Measurements from ENCODE around the gene KLHL36.
"Not testable (repeated sequence)": the region's sequence is repeated elsewhere in the genome, so short reads cannot be mapped to it uniquely, and the experiment has no call there.

Gene KLHL36

DNA sequence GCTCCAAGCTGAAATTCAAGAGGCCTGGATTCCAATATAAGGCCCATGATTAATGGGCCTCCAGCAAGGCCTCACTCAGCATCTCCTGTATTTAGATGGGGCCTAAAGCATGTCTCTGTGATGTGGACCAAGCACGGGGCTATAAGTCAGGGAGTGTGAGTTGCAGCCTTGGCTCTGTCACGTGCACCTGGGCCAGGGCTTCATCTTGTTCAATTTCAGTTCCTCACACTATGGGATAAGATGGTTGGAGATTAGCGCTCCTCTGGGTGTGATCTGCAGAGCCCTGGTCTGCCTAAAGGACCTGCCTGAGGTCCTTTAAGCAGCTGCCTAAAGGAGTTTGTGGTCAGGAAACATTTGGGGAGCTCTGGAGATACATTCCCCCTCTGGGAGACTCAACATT, 25.2 kb downstream of the KLHL36 start:
- DNase-seq: no peak

DNA sequence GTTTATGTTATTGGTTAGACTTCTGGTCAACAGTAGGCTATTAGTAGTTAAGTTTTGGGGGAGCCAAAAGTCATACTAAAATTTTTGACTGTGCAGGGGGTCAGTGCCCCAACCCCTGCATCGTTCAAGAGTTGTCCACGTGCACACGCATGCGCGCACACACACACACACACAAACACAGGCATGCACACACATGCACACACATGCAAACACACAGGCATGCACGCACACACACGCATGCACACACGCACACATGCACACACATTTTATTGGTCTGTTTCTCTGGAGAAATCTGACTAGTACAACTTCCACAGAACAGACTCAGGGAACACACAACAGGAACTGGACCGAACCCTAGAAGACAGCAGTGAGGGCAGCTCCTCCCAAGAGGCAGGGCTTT, 27.1 kb downstream of the KLHL36 start:
- DNase-seq: no peak

DNA sequence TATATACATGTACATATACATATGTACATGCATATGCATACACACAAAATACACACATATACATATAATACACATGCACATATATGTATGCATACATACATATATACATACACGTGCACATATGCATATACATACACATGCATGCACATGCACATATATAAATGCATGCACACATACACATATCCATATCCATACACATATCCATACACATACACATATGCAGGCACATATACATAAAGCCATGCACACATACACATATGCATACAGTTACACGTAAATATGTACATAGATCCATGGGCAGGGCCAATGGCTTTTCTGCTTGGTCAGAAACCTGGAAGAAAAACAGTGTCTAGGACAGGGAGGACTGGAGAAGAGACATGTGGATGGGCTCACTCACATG, 27.6 kb downstream of the KLHL36 start:
- no peak for DNase-seq

DNA sequence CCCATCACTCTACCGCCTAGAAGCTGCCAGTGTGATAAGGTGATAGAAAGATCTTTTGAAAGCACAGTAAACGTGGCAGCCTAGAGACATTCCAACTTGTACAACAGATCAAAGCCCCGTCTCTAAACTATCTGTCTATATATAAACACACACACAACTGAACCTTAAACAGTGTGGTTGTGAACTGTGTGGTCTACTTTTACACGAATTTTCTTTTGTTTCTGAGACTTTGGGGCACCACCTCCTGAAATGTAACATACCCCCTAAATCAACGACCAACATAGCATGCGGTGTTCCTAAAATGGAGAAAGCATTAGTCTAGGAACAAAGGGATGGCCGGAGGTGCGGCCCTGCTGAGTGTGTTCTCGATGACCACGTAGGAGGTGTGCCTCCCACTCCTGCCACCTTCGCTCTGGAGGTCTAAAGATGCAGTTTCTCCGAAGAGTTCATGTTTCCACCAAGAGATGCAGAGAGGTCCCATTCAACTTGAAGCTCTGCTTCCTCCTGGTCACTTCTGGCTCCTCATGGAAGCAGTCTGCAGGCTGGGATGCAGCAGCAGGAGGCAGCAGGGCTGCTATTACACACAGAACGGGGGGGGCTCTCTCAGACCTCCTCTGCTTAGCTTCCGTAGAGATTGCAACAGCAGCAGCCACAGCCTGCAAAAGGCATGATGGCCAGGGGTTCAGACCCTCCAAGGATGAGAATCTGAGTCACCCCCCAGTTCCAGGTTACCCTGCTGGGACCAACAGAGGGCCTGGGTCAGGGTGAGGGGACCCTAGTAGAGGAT, 28.9 kb downstream of the KLHL36 start:
- DNase-seq: no peak

DNA sequence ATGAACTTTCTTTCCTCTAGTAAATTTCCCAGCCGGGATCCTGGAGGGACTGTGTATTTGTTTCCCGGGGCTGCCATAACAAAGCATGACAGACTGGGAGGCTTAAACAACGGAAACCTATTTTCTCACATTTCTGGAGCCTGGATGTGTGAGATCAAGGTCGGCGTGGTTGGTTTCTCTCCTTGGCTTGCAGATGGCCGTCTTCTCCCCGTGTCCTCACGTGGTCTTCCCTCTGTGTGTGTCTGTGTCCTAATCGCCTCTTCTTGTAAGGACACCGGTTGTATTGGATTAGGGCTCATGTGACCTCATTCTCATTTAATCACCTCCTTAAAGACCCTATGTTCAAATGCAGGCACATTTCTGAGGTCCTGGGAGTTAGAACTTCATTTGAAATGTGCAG, 29.5 kb downstream of the KLHL36 start:
- no peak for DNase-seq

DNA sequence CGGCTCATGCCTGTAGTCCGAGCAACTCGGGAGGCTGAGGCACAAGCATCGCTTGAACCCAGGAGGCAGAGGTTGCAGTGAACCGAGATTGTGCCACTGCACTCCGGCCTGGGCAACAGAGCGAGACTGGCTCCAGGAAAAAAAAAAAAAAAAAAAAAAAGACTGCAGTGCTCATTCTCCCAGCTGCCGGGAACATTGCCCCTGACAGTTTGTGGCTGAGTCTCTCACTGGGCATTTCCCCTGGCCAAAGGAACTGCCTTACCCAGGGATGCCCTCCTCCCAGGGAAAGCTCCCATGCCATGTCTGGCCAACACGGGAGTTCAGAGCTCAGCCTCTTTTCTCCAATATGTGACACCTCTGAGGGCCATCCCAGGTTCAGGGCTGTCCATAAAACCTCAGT, 30.2 kb downstream of the KLHL36 start:
- no peak for DNase-seq

DNA sequence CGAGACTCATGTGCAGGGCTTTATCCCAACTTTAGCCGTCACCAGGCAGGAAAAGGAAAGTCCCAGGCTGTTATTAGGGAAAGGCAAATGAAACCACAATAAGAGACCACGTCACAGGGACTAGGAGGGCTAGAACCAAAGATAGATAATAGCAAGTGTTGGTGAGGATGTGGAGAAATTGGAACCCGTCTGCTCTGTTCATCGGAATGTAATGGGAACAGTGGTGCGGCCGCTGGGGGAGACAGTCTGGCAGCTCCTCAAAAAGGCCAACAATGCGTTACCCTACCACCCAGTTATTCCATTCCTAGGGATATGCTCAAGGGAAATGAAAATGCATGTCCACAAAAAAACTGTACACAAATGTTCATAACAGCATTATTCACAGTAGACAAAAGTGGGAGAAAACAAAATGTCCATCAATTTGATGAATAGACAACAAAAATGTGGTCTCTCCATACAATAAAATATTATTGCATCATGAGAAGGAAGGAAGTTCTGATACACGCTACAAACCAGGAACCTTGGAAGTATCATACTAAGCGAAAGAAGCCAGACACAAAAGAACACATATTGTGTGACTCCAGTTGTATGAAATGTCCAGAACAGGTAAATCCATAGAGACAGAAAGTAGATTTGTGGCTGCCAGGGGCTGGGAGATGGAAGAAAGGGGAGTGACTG, 32.0 kb downstream of the KLHL36 start:
- no peak for DNase-seq

DNA sequence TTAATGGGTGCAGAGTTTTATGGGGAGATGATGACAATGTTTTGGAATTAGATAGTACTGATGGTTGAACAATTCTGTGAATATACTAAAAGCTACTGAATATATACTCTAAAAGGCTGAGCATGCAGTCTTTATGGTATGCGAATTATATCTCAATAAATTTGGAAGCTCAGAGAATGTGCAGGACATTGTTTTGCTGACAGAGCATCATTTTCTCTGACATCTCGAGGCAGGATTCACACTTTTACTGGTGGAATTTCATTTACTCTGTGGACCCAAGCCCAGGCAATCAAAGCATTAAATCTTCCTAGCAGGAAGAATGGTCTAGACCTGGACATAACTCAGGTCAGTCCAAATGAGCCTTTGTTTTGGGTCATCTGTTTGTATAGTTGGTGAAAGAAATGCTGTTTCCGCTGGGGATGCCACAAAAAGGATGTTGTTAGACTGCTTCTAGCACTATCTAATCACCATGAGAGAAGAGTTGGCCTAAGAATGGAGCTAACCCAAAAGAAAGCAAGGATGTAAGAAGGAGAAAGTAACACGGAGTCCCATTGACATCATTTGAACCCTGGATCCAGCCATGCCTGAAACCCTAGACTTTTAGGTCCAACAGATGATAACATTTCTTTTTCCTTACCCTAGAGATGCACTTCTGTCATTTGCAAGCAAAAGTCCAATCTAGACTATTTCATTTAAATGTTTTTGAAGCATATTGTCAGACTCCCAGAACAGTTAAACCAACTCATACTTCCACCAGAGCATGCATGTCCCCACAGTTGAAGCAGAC, 32.7 kb downstream of the KLHL36 start:
- DNase-seq: no peak

DNA sequence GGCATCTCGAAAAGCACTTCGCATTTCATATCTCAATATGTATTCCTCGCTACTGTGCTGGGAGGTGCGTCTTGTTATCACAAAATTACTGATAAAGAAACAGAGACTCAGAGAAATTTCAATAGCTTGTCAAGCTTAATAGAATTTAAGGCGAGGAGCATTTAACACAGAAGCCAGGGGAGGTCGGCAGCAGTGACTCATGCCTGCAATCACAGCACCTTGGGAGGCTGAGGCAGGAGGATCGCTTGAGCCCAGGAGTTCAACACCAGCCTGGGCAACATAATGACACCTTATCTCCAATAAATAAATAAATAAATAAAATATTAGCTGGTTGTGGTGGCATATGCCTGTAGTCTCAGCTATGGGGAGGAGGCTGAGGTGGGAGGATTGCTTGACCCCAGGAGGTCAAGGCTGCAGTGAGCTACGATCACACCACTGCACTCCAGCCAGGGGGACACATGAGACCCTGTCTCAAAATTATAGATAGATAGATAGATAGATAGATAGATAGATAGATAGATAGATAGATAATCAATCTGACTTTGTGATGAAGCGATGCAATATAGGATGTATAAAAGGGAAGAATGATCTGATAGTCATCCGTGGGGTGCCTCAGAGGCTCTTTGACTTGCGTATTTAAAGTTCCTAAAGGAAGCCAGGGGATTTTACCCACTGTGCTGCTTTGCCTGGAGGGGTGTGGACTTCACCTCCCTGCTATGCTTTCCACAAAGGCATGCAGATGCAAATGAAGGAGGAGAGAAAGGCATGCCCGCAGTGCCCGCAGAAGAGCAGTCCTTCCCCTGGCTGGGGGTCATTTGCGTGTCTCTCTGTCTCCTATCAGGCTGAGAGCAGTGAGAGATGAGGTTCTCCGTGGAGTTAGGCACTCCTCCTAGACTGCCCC, 35.6 kb downstream of the KLHL36 start:
- DNase-seq: no peak

DNA sequence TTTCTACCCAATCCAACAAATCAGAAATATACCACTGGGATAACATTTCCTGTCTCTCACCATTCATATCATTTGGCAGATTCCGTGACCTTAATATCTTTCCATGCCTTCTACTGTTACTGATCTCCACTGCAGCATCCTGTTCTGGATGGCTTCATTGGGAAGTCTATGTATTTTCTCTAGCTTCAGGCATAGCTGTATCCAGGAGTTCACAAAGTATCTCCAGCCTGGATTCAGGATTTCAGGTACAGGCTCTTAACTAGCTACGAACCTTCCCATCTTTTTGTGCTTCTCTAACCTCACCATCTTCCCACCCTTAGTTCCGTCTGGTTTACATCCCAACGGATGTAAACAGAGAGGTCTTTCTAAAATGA, 36.3 kb downstream of the KLHL36 start:
- DNase-seq: no peak

DNA sequence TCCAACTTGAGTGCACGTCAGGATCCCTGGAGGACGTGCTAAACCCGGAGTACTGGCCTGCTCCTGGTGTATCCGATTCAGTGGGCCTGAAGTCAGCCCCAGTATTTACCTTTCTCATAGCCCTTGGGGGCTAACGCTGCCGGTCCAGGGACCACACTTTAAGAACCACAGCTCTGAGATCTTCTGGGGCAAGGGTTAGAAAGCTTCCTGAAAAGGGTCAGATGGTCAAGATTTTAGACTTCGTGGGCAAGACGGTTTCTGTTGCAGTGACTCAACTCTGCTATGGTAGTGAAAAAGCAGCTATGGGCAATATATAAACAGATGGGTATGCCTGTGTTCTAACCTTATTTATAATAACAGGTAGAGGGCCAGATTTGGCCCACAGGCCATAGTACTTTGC, 36.9 kb downstream of the KLHL36 start:
- no peak for DNase-seq

DNA sequence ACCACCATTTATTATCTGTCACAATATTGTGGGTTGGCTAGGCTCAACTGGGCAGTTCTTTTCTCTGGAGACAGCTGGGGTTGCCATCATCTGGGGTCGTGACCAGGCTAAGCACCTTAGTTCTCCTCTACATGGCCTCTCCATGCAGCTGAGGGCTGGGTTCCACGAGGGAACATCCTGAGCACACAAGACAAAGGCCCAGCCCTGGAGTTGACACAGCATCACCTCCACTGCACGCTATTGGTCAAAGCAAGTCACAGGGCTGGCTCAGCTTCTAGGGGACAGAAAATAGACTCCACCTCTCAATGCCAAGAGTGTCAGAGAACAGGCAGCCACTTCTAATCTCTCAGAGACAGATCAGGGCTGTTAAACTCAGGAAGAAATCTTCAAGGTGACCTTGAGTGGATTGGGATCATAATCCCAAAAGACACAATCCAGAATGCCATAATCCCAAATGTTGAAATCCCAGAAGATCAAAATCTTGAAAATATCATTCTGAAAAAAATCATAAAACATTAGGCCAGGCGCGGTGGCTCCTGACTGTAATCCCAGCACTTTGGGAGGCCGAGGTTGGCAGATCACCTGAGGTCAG, 38.5 kb downstream of the KLHL36 start:
- no peak for DNase-seq

DNA sequence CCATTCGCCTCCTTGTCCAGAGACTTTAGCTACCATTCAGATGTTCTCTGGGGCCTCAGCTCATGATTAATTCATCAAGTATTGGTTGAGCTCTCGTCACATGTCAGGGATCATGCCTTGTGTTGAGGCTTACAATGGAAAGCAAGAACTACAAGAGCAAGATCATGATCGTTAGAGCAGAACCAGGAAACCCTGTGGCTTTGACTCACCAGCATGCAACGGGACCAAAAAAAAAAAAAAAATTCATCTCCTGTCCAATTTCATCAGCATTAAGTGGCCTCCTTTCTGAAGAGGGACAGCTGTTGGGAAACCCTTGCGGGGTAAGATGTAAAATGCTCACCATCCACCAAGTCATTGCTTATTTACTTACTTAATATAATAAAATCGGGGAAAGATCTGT, 39.4 kb downstream of the KLHL36 start:
- DNase-seq: peak; percentile 90

DNA sequence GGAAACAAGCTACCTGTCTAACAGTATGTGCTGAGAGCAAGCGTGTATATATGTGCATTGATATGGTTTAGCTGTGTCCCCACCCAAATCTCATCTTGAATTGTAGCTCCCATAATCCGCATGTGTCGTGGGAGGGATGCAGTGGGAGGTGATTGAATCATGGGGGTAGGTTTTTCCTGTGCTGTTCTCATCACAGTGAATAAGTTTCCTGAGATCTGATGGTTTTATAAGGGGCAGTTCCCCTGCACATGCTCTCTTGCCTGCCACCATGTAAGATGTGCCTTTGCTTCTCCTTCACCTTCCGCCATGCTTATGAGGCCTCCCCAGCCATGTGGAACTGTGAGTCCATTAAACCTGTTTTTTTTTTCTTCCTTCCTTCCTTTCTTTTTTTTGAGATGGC, 39.9 kb downstream of the KLHL36 start:
- not testable (repeated sequence) for DNase-seq

DNA sequence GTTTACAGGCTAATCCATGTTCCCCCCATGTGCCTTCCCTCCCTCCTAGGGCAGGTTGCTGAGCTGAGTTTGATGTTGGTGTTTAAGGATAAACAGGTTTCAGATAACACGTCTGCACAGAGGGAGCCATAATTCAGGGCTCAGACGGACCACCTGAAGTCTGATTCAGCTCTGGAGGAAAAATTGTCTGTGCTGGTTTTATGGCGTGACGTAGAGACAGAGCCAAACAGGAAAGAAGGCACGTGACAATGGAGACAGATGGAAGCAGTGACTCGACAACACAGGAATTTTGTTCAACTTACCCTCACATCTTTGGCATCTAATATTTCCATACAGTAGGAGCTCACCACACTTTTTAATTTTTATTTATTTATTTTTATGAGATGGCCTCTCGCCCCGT, 40.8 kb downstream of the KLHL36 start:
- peak; percentile 97 for DNase-seq

DNA sequence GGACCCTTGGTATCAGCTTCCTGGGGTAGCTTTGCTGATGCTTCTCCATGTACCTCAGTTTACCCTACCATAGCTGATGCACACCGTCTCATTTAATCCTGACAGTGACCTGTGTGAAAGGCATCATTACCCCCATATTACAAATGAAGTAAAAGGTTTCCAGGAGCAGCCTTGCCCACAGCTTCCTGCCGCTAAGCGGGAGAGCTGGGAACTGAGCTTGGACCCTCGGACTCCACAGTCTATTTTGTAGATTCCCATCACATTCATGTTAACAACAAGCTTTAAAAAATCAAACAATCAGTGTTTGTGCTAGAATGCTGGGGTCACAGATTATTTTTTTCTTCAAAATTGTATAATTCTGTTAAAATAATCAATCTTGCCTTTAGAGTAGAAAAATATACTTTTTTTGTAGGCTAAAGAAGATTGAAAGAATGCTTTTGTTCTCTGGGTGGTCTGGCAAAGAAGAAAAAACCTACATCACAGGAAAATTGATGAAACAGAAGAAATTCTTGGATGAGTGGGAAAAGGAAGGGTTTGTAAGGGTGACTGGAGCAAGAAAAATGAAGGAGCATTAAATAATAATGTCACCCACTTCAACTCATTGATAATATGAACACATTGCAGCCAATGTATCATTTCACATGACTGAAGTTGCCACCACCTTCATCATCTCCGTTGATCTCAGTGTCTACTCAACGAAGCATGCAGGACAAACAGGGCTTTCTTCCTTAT, 41.9 kb downstream of the KLHL36 start:
- DNase-seq: no peak

DNA sequence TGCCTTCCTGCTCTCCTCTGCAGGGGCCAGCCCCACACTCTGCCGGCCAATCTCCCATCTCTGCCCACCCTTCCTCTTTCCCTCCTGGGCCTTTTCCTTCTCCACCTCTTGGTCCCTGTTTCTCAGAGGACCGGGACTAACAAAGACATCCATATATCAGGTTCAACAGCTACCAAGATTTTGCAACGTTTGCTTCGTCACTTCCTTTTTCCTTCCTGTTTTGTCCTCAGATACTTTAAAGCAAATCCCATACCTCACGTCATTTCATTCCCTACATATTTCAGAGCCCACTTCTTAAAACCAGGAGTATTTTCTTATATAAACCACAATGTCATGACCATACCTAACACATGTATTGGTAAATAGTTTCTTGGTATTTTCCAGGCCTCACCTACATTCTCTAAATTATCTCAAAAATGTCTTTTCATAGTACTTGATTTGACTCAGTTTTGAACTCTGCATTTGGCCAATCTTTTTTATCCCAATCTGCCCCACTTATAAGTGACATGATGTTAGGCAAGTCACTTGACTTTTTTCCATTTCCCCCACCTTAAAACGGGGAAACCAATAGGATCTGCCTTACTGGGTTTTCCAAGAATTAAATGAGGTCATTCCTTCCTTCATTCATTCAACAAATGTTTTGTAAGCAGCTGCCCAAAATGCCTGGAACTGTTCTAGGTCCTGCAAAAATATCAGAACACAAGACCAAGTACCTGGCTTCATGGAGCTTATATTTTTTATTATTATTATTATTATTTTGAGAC, 44.3 kb downstream of the KLHL36 start:
- DNase-seq: no peak

DNA sequence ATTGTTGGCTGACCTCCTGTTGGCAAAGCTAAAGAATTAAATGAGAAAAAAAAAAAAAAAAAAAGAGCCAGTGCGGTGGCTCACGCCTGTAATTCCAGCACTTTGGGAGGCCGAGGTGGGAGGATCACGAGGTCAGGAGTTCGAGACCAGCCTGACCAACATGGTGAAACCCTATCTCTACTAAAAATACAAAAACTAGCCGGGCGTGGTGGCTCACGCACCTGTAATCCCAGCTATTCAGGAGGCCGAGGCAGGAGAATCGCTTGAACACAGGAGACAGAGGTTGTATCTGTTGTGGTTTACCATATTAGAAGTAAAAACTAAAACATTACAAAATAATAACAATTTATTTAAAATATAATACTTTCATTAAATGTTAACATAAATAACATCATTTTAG, 45.6 kb downstream of the KLHL36 start:
- DNase-seq: not testable (repeated sequence)

DNA sequence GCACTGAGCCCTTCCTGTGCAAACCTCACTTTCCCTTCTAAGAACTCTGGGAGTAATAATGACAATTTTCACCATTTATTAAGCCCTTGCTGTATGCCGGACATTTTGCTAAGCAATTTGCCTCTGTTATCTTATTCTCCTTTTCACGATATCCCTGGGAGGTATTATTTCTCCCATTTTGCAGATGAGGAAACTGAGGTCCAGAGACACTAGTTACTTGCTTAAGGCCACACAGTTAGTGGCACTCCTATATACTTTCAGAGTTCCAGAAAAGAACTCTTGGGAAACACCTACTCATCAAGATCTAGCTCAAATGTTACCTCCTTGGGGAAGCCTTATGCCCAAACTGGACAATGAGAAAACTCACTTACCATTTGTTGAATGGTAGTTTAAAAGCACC, 46.7 kb downstream of the KLHL36 start:
- no peak for DNase-seq

DNA sequence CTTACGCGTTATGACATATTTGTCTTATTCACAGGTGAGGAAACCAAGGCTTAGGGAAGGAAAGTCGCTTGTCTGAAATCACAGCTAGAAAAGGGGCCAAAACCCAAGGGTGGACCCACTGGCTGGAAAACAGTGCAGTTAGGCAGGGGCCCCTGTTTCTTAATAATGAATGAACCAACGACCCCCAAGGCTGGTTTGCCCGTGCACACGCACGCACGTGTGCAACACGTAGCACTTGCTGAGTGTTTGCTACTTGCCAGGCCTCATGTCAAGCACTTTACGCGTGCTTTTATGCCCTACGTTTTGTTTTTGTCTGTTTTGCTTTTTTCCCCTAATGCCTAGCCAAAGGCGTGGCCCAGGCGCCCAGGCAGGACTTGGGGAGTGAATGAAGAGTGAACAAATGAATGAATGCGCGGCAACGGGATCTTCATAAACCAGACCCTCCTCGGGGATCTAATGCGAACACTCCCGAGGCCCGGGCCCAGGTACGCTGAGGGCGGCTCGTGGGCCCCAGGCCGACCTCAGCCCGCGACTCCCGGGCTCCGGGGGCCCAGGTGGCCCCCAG, 50.9 kb downstream of the KLHL36 start:
- DNase-seq: no peak

Measured in fibroblast of skin of back (primary cell).